ENCODE data around the gene WDR44. TPM values are rescaled to one million over a fixed set of nuclear protein-coding genes. Genes with fewer than 3 reads are reported as not detected.

WDR44 gene
- total RNA-seq, 2 experiments from 2014 or later, result 11.7 to 12.2 TPM

DNA sequence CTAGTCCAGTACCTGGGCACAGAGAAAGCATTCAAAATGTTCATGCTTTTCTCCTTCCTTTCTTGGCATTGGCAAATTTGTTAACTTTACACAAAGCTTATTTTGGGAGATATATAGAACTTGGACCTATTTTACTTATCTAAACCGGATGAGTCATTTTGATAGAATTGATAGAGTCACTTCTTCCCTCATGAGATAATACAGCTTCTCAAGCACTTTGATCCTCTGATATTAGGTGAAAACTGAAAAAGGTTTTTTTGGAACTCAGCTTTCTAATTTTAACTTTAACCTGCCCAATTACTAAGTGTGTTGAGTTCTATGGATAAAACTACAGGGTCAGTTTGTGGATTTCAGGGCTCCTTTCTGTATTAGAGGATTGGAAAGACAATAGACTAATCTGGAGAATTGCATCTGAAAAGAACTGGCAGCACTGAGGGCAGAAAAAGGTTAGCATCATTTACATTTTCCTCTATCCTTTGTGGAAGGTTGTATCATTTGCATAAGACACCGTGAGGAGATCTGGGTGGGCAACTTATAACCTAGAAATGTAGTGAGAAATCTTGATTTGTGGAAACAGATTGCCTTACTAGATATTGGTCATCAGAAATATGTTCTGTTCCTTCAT is 2.4 kb downstream of the WDR44 start:
- Histone ChIP-seq H3K9me3 (ENCODE audit: control insufficient read depth in 1 of 2, insufficient read depth in 1 of 2, low read length in 2 of 2) (no peaks in the 10 kb centered on the region), H3K4me3 (ENCODE audit: low read length) (peak overlapping the region; percentile 97), H3K27ac (ENCODE audit: low read depth in 1 of 2, low read length in 2 of 2) (no peak overlapping the region), H3K27me3 (ENCODE audit: control insufficient read depth in 1 of 2, insufficient read depth in 2 of 2, low read length in 2 of 2) (no peaks in the 10 kb centered on the region), H3K4me1 (ENCODE audit: insufficient read depth, low read length) (peaks cover 26% of the 10 kb centered on the region), H3K36me3 (ENCODE audit: insufficient read depth, low read length) (no peaks in the 10 kb centered on the region)
- POLR2A ChIA-PET, result no interaction called here
- no peak for ATAC-seq (ENCODE audit: poor library complexity)
- H3K9me3 Mint-ChIP-seq, result no peaks in the 10 kb centered on the region
- DNase-seq, result no peak
- peak overlapping the region; percentile 99 for H3K27ac Mint-ChIP-seq
- peak overlapping the region; percentile 100 for H3K4me3 Mint-ChIP-seq
- CTCF ChIA-PET, result no interaction called here
- peaks cover 54% of the 10 kb centered on the region for H3K4me1 Mint-ChIP-seq (ENCODE audit: low read depth)
- intact Hi-C loops (cut with DNase I, micrococcal nuclease), result loop anchor here (10.0 kb wide), 2 partner anchors 47 to 887 kb away; partner anchors contain the start of gene PGRMC1 (in 1 of the 2)
- peaks cover 18% of the 10 kb centered on the region for H3K36me3 Mint-ChIP-seq (ENCODE audit: low read depth)
- H3K27me3 Mint-ChIP-seq, result no peaks in the 10 kb centered on the region
- TF ChIP-seq, protein P1, sequence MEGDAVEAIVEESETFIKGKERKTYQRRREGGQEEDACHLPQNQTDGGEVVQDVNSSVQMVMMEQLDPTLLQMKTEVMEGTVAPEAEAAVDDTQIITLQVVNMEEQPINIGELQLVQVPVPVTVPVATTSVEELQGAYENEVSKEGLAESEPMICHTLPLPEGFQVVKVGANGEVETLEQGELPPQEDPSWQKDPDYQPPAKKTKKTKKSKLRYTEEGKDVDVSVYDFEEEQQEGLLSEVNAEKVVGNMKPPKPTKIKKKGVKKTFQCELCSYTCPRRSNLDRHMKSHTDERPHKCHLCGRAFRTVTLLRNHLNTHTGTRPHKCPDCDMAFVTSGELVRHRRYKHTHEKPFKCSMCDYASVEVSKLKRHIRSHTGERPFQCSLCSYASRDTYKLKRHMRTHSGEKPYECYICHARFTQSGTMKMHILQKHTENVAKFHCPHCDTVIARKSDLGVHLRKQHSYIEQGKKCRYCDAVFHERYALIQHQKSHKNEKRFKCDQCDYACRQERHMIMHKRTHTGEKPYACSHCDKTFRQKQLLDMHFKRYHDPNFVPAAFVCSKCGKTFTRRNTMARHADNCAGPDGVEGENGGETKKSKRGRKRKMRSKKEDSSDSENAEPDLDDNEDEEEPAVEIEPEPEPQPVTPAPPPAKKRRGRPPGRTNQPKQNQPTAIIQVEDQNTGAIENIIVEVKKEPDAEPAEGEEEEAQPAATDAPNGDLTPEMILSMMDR (IDR thresholded peaks at IDR 0.05), result no peak

DNA sequence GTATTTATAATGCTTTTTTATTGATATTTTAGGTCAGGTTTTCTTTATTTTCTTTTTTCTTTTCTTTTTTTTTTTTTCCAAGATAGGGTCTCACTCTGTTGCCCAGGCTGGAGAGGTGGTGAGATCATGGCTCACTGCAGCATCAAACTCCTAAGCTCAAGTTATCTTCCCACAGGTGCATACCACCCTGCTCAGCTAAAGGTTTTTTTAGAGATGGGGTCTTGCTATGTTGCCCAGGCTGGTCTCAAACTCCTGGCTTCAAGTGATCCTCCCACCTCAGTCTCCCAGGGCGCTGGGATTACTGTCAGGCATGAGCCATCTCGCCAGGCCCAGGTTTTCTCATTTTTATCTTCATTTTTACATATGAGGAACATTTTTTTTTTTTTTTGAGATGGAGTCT is 3.3 kb downstream of the WDR44 start:
- H3K4me1 ChIP-seq (ENCODE audit: insufficient read depth, low read length), result peaks cover 29% of the 10 kb centered on the region
- no peaks in the 10 kb centered on the region for H3K27me3 ChIP-seq (ENCODE audit: control insufficient read depth in 1 of 2, insufficient read depth in 2 of 2, low read length in 2 of 2)
- no peaks in the 10 kb centered on the region for H3K36me3 ChIP-seq (ENCODE audit: insufficient read depth, low read length)
- H3K9me3 ChIP-seq (ENCODE audit: control insufficient read depth in 1 of 2, insufficient read depth in 1 of 2, low read length in 2 of 2), result no peaks in the 10 kb centered on the region
- Mint-ChIP-seq H3K4me1 (ENCODE audit: low read depth) (peaks cover 59% of the 10 kb centered on the region), H3K27me3 (no peaks in the 10 kb centered on the region), H3K27ac (peak overlapping the region; percentile 99), H3K36me3 (ENCODE audit: low read depth) (peaks cover 18% of the 10 kb centered on the region), H3K4me3 (no peak overlapping the region), H3K9me3 (no peaks in the 10 kb centered on the region)
- no peak for ATAC-seq (ENCODE audit: poor library complexity)
- H3K27ac ChIP-seq (ENCODE audit: low read depth in 1 of 2, low read length in 2 of 2), result no peak overlapping the region
- POLR2A ChIA-PET, result no interaction called here
- TF ChIP-seq, protein P1 (IDR thresholded peaks at IDR 0.05), result no peak
- no peak overlapping the region for H3K4me3 ChIP-seq (ENCODE audit: low read length)
- CTCF ChIA-PET, result interaction anchor here (0.7 kb wide), 1 partner anchor 386 kb away, joined by 4 read pairs; no protein-coding TSS in a partner anchor
- DNase-seq, result no peak
- intact Hi-C loops (cut with DNase I, micrococcal nuclease), result loop anchor here (10.0 kb wide), 2 partner anchors 46 to 886 kb away; partner anchors contain the start of gene PGRMC1 (in 1 of the 2)

DNA sequence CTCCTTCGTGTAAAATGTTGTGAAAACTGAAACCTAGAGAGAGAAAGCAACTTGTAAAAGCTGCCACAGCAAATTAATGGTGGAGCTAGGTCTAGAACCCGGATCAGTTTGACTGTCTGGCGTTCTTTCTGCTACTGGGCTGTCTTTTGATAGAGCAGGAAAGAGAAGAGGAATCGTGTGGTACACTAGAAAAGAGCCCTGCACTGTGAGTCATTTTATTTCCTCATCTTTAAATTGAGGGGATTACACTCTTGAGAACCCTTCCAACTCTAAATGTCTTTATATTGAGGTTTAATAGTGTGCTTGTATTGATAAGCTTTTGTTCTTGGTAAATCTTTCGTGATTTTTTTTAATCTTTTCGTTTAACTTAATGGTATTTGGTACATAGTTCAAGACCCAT is 4.3 kb downstream of the WDR44 start:
- TF ChIP-seq, protein P1 (IDR thresholded peaks at IDR 0.05), result no peak
- intact Hi-C loops (cut with DNase I, micrococcal nuclease), result no loop called here
- ATAC-seq (ENCODE audit: poor library complexity) (no peak), DNase-seq (peak in 1 of 14 experiments; percentile 10)
- Mint-ChIP-seq H3K27me3 (no peaks in the 10 kb centered on the region), H3K27ac (peak overlapping the region; percentile 69), H3K9me3 (no peaks in the 10 kb centered on the region), H3K4me1 (ENCODE audit: low read depth) (peaks cover 65% of the 10 kb centered on the region), H3K4me3 (peak overlapping the region; percentile 79), H3K36me3 (ENCODE audit: low read depth) (peaks cover 18% of the 10 kb centered on the region)
- Histone ChIP-seq H3K4me3 (ENCODE audit: low read length) (no peak overlapping the region), H3K9me3 (ENCODE audit: control insufficient read depth in 1 of 2, insufficient read depth in 1 of 2, low read length in 2 of 2) (no peaks in the 10 kb centered on the region), H3K4me1 (ENCODE audit: insufficient read depth, low read length) (peaks cover 27% of the 10 kb centered on the region), H3K27me3 (ENCODE audit: control insufficient read depth in 1 of 2, insufficient read depth in 2 of 2, low read length in 2 of 2) (no peaks in the 10 kb centered on the region), H3K27ac (ENCODE audit: low read depth in 1 of 2, low read length in 2 of 2) (no peak overlapping the region), H3K36me3 (ENCODE audit: insufficient read depth, low read length) (no peaks in the 10 kb centered on the region)
- ChIA-PET POLR2A (no interaction called here), CTCF (no interaction called here)

Data from CD4-positive, alpha-beta T cell (primary cell).